Upper lobe of right lung (tissue), 1 donor: ENCODE data around the gene MAPK14. TPM values are rescaled to one million over a fixed set of nuclear protein-coding genes. Genes with fewer than 3 reads are reported as not detected.
A peak's percentile ranks its signal among the peaks of the same experiment; 100 is the strongest.
"Not testable (repeated sequence)": the region's sequence is repeated elsewhere in the genome, so short reads cannot be mapped to it uniquely, and the experiment has no call there.

Experiments used
- ATAC-seq: fragments of 200-7000 bp; cut with Tn5 transposase; one replicate; pipeline ENCODE4 v1.9.1; 2020; ENCODE audit warnings: mild to moderate bottlenecking, moderate library complexity
- DNase-seq: peaks from one replicate; pipeline ENCODE4 v3.0.0-alpha.2; 2020
- H3K27ac ChIP-seq: fragments of 200-600 bp; one replicate; pipeline ENCODE4 v1.8.0; 2022
- H3K27me3 ChIP-seq: fragments of 200-600 bp; one replicate; pipeline ENCODE4 v1.8.0; 2022; ENCODE audit warnings: mild to moderate bottlenecking
- H3K36me3 ChIP-seq: fragments of 200-600 bp; one replicate; pipeline ENCODE4 v1.8.0; 2022
- H3K4me1 ChIP-seq: fragments of 200-600 bp; one replicate; pipeline ENCODE4 v1.8.0; 2022
- H3K4me3 ChIP-seq: fragments of 200-600 bp; one replicate; pipeline ENCODE4 v1.8.0; 2022; ENCODE audit warnings: mild to moderate bottlenecking
- H3K9me3 ChIP-seq: fragments of 200-600 bp; one replicate; pipeline ENCODE4 v1.8.0; 2022
- CTCF ChIP-seq: fragments of 200-600 bp; IDR thresholded peaks from one replicate; pipeline ENCODE4 v1.8.0; 2022; ENCODE audit warnings: antibody characterized with exemption
- intact Hi-C: fragments of 100-400 bp; cut with DNase I; formaldehyde crosslinking; loops from one replicate; pipeline ENCODE4 v1.11.0; 2022
- total RNA-seq: library from RNA; stranded (reverse); fragmentation: NEBNext Ultra II Directional; extraction: Animal tissue kit (Norgen Biotek cat#: 25700); gene quantifications from one replicate; pipeline ENCODE4 v1.2.1, GENCODE V29; 2021
- donor health status: DM: no; HTN: yes; CAD: no; lungs with severe emphysema.

Gene MAPK14
- total RNA-seq, 1 donor from 2014 or later = 60.6 TPM

GRCh38 chr6:36029464-36029863, 1.9 kb downstream of the MAPK14 start:
- Histone ChIP-seq H3K36me3 (no peaks in the 10 kb centered on the region), H3K27me3 (no peaks in the 10 kb centered on the region), H3K27ac (peak overlapping the region; percentile 95), H3K9me3 (no peaks in the 10 kb centered on the region), H3K4me3 (peak overlapping the region; percentile 98), H3K4me1 (peaks cover 49% of the 10 kb centered on the region)
- DNase-seq (no peak), ATAC-seq (no peak)
- intact Hi-C loops = loop anchor here (5.0 kb wide), 1 partner anchor 68 kb away; no protein-coding TSS in a partner anchor
- no peak for TF ChIP-seq CTCF

GRCh38 chr6:36032261-36032660, 4.7 kb downstream of the MAPK14 start:
- ATAC-seq = no peak
- intact Hi-C loops = no loop called here
- H3K4me1 ChIP-seq = peaks cover 73% of the 10 kb centered on the region

GRCh38 chr6:36033144-36033543, 5.5 kb downstream of the MAPK14 start:
- ATAC-seq, H3K27ac ChIP-seq, H3K36me3 ChIP-seq, intact Hi-C loops, H3K27me3 ChIP-seq, H3K9me3 ChIP-seq, DNase-seq, H3K4me3 ChIP-seq: not testable (repeated sequence)
- H3K4me1 ChIP-seq = peaks cover 81% of the 10 kb centered on the region

More at GRCh38 chr6:36032261-36032660, 4.7 kb downstream of the MAPK14 start:
- no peak for TF ChIP-seq CTCF
- no peak for DNase-seq
- H3K9me3 ChIP-seq = no peaks in the 10 kb centered on the region
- H3K27me3 ChIP-seq = no peaks in the 10 kb centered on the region
- no peak overlapping the region for H3K4me3 ChIP-seq
- H3K27ac ChIP-seq = no peak overlapping the region
- H3K36me3 ChIP-seq = peaks cover 5% of the 10 kb centered on the region

- no peak overlapping the region for H3K4me3 ChIP-seq
- DNase-seq (no peak), ATAC-seq (peak; percentile 75)
- H3K27ac ChIP-seq = no peak overlapping the region
- H3K36me3 ChIP-seq = peaks cover 5% of the 10 kb centered on the region
- peaks cover 89% of the 10 kb centered on the region for H3K4me1 ChIP-seq
- H3K27me3 ChIP-seq = no peaks in the 10 kb centered on the region
- no peaks in the 10 kb centered on the region for H3K9me3 ChIP-seq
- intact Hi-C loops = no loop called here
- no peak for TF ChIP-seq CTCF
Measured at GRCh38 chr6:36033935-36034334, 6.3 kb downstream of the MAPK14 start.

GRCh38 chr6:36034441-36034840, 6.8 kb downstream of the MAPK14 start:
- peaks cover 5% of the 10 kb centered on the region for H3K36me3 ChIP-seq
- peaks cover 94% of the 10 kb centered on the region for H3K4me1 ChIP-seq
- no peak for ATAC-seq
- H3K27me3 ChIP-seq = no peaks in the 10 kb centered on the region
- no peak overlapping the region for H3K27ac ChIP-seq
- no peak overlapping the region for H3K4me3 ChIP-seq
- TF ChIP-seq CTCF = no peak
- intact Hi-C loops = no loop called here
- no peaks in the 10 kb centered on the region for H3K9me3 ChIP-seq
- DNase-seq = no peak

GRCh38 chr6:36035225-36035624, 7.6 kb downstream of the MAPK14 start:
- ATAC-seq = no peak
- Histone ChIP-seq H3K27ac (no peak overlapping the region), H3K27me3 (no peaks in the 10 kb centered on the region), H3K4me3 (no peak overlapping the region), H3K9me3 (no peaks in the 10 kb centered on the region), H3K36me3 (peaks cover 5% of the 10 kb centered on the region), H3K4me1 (peaks cover 88% of the 10 kb centered on the region)
- TF ChIP-seq CTCF = no peak
- no peak for DNase-seq
- intact Hi-C loops = no loop called here
